ENCODE results near the gene FAM131A. TPM values are rescaled to one million over a fixed set of nuclear protein-coding genes. Genes with fewer than 3 reads are reported as not detected.

Gene FAM131A
- total RNA-seq, 1 experiment from 2014 or later, result 12.9 TPM

GRCh38 chr3:184311633-184312032 lies 25.8 kb upstream of the FAM131A start:
- DNase-seq (ENCODE audit: unreplicated experiment), result no peak
- intact Hi-C loops (cut with micrococcal nuclease), result no loop called here
- Mint-ChIP-seq H3K9me3 (ENCODE audit: unreplicated experiment) (no peaks in the 10 kb centered on the region), H3K27ac (ENCODE audit: low read depth, unreplicated experiment) (no peak overlapping the region), H3K4me1 (ENCODE audit: insufficient read depth, unreplicated experiment) (peaks cover 6% of the 10 kb centered on the region), H3K36me3 (ENCODE audit: insufficient read depth, unreplicated experiment) (peaks cover 40% of the 10 kb centered on the region), H3K27me3 (ENCODE audit: insufficient read depth, unreplicated experiment) (no peaks in the 10 kb centered on the region), H3K4me3 (ENCODE audit: unreplicated experiment) (no peak overlapping the region)
- CTCF ChIA-PET, result interaction anchor here (0.6 to 1.2 kb wide), 2 partner anchors 34 to 42 kb away, joined by 3 to 4 read pairs; no protein-coding TSS in a partner anchor
- TF ChIP-seq, protein P1, sequence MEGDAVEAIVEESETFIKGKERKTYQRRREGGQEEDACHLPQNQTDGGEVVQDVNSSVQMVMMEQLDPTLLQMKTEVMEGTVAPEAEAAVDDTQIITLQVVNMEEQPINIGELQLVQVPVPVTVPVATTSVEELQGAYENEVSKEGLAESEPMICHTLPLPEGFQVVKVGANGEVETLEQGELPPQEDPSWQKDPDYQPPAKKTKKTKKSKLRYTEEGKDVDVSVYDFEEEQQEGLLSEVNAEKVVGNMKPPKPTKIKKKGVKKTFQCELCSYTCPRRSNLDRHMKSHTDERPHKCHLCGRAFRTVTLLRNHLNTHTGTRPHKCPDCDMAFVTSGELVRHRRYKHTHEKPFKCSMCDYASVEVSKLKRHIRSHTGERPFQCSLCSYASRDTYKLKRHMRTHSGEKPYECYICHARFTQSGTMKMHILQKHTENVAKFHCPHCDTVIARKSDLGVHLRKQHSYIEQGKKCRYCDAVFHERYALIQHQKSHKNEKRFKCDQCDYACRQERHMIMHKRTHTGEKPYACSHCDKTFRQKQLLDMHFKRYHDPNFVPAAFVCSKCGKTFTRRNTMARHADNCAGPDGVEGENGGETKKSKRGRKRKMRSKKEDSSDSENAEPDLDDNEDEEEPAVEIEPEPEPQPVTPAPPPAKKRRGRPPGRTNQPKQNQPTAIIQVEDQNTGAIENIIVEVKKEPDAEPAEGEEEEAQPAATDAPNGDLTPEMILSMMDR (IDR thresholded peaks at IDR 0.05; ENCODE audit: unreplicated experiment), result no peak
- POLR2A ChIA-PET, result interaction anchor here (1.1 to 2.2 kb wide), 2 partner anchors 12 to 50 kb away, joined by 4 to 9 read pairs; partner anchors contain the start of genes CLCN2, POLR2H and PSMD2
- BruUV-seq (replicated peaks), result no TSS peak

DNA sequence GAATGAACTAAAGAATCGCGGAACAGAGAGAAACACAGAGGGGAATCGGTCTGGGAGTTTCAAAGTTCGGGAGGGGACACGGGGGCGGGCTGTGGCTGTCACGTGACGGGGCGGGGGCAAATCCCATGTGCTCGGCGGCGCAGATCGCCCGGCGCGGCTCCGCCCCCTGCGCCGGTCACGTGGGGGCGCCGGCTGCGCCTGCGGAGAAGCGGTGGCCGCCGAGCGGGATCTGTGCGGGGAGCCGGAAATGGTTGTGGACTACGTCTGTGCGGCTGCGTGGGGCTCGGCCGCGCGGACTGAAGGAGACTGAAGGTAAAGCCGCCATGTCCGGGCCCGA lies 23.1 kb upstream of the FAM131A start, which contains the start of gene EIF4G1:
EIF4G1 (plus strand) TSS at position 244 of the 337 bp plus-strand sequence. CDS start 1,191 bp downstream, outside the sequence.
- Mint-ChIP-seq H3K27me3 (ENCODE audit: insufficient read depth, unreplicated experiment) (no peaks in the 10 kb centered on the region), H3K36me3 (ENCODE audit: insufficient read depth, unreplicated experiment) (peaks cover 42% of the 10 kb centered on the region), H3K4me1 (ENCODE audit: insufficient read depth, unreplicated experiment) (peaks cover 27% of the 10 kb centered on the region), H3K9me3 (ENCODE audit: unreplicated experiment) (no peaks in the 10 kb centered on the region), H3K4me3 (ENCODE audit: unreplicated experiment) (peak within 1 kb of the TSS; percentile 87), H3K27ac (ENCODE audit: low read depth, unreplicated experiment) (peak within 1 kb of the TSS; percentile 88)
- TF ChIP-seq, protein P1 (IDR thresholded peaks at IDR 0.05; ENCODE audit: unreplicated experiment), result no peak
- DNase-seq (ENCODE audit: unreplicated experiment), result peak; percentile 89
- intact Hi-C loops (cut with micrococcal nuclease), result loop anchor here (2.0 kb wide), 1 partner anchor 48 kb away; no protein-coding TSS in a partner anchor
- ChIA-PET POLR2A (interaction anchor here (1.0 to 1.1 kb wide), 3 partner anchors 15 to 46 kb away, joined by 3 read pairs; partner anchors contain the start of genes FAM131A and PSMD2), CTCF (no interaction called here)
- BruUV-seq (replicated peaks), result no TSS peak

- POLR2A ChIA-PET, result interaction anchor here (0.7 to 2.7 kb wide), 6 partner anchors 15 to 428 kb away, joined by 3 to 12 read pairs (median 4); partner anchors contain the start of genes CLCN2, FAM131A, POLR2H and PSMD2
- BruUV-seq (replicated peaks), result no TSS peak
- TF ChIP-seq, protein P1 (IDR thresholded peaks at IDR 0.05; ENCODE audit: unreplicated experiment), result no peak
- peak overlapping the region; percentile 88 for H3K27ac Mint-ChIP-seq (ENCODE audit: low read depth, unreplicated experiment)
- H3K36me3 Mint-ChIP-seq (ENCODE audit: insufficient read depth, unreplicated experiment), result peaks cover 42% of the 10 kb centered on the region
- intact Hi-C loops (cut with micrococcal nuclease), result loop anchor here (2.0 kb wide), 1 partner anchor 48 kb away; no protein-coding TSS in a partner anchor
- H3K27me3 Mint-ChIP-seq (ENCODE audit: insufficient read depth, unreplicated experiment), result no peaks in the 10 kb centered on the region
- DNase-seq (ENCODE audit: unreplicated experiment), result peak; percentile 75
- CTCF ChIA-PET, result interaction anchor here (1.7 kb wide), 1 partner anchor 9 kb away, joined by 7 read pairs; no protein-coding TSS in a partner anchor
- H3K4me1 Mint-ChIP-seq (ENCODE audit: insufficient read depth, unreplicated experiment), result peaks cover 33% of the 10 kb centered on the region
- H3K9me3 Mint-ChIP-seq (ENCODE audit: unreplicated experiment), result no peaks in the 10 kb centered on the region
- H3K4me3 Mint-ChIP-seq (ENCODE audit: unreplicated experiment), result peak overlapping the region; percentile 87
Observed at GRCh38 chr3:184314700-184315542, 22.5 kb upstream of the FAM131A start.

- TF ChIP-seq, protein P1 (IDR thresholded peaks at IDR 0.05; ENCODE audit: unreplicated experiment), result no peak
- peak overlapping the region; percentile 88 for H3K27ac Mint-ChIP-seq (ENCODE audit: low read depth, unreplicated experiment)
- intact Hi-C loops (cut with micrococcal nuclease), result loop anchor here (2.0 kb wide), 1 partner anchor 47 kb away; no protein-coding TSS in a partner anchor
- peak overlapping the region; percentile 87 for H3K4me3 Mint-ChIP-seq (ENCODE audit: unreplicated experiment)
- POLR2A ChIA-PET, result interaction anchor here (0.8 to 2.7 kb wide), 8 partner anchors 12 to 427 kb away, joined by 3 to 12 read pairs (median 4); partner anchors contain the start of genes CLCN2, EIF2B5, POLR2H and PSMD2
- CTCF ChIA-PET, result interaction anchor here (1.7 kb wide), 1 partner anchor 10 kb away, joined by 7 read pairs; no protein-coding TSS in a partner anchor
- TSS peak; percentile 28 for BruUV-seq (replicated peaks)
- peaks cover 44% of the 10 kb centered on the region for H3K36me3 Mint-ChIP-seq (ENCODE audit: insufficient read depth, unreplicated experiment)
- no peaks in the 10 kb centered on the region for H3K27me3 Mint-ChIP-seq (ENCODE audit: insufficient read depth, unreplicated experiment)
- no peak for DNase-seq (ENCODE audit: unreplicated experiment)
- H3K4me1 Mint-ChIP-seq (ENCODE audit: insufficient read depth, unreplicated experiment), result peaks cover 34% of the 10 kb centered on the region
- H3K9me3 Mint-ChIP-seq (ENCODE audit: unreplicated experiment), result no peaks in the 10 kb centered on the region
Observed at GRCh38 chr3:184315543-184315867, 21.9 kb upstream of the FAM131A start.

Measured in MCF 10A (cell line).